ENCODE results near the gene STEAP1B.
A peak's percentile ranks its signal among the peaks of the same experiment; 100 is the strongest.
"Not testable (repeated sequence)": the region's sequence is repeated elsewhere in the genome, so short reads cannot be mapped to it uniquely, and the experiment has no call there.

STEAP1B gene

DNA sequence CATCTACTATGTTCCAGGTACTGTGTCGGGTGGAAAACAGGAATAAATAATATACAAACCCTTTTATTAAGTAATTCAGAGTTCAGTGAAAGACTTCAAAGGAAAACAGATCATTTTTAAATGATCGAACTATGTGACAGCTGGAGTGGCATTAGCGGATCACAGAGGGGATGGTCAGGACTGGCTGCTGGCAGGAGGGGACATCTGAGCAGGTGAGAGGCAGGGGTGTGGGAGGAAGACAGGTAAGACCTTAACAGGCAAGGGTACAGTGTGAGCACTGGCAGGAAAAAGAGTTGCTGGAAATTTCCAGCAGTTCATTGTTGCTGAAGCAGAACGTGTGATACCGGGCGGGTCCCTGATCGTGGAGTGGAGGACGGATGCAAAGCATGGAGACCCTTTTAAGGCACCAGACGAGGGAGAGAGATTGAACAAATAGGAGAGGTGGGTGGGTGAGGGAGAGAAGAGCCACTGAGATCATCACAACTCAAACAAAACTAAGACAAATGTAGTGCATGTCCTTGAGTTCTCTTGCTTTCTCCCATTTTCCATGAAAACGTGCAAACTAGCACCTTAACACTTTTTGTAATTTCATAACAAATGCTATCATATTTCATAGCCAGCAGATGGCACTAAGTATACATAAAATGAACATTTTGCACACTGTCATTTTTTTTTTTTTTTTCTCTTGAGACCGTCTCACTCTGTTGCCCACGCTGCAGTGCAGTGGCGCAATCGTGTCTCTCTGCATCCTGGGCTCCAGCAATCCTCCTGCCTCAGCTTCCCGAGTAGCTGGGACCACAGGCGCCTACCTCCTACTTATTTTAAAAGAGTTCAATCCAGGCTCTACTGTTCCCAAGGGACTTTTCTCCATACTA, 23.7 kb upstream of the STEAP1B start:
- H3K4me3 ChIP-seq (ENCODE audit: severe bottlenecking); DNase-seq (ENCODE audit: low spot score); H3K27ac ChIP-seq (ENCODE audit: poor library complexity, severe bottlenecking); H3K27me3 ChIP-seq (ENCODE audit: insufficient read depth, poor library complexity, severe bottlenecking); H3K4me1 ChIP-seq (ENCODE audit: insufficient read depth, poor library complexity, severe bottlenecking); H3K9me3 ChIP-seq (ENCODE audit: severe bottlenecking); H3K36me3 ChIP-seq (ENCODE audit: low read depth): not testable (repeated sequence)
- peak; percentile 29; the same call in 1 of the 3 replicates for ATAC-seq (ENCODE audit: low read depth)
- TF ChIP-seq, protein P1, sequence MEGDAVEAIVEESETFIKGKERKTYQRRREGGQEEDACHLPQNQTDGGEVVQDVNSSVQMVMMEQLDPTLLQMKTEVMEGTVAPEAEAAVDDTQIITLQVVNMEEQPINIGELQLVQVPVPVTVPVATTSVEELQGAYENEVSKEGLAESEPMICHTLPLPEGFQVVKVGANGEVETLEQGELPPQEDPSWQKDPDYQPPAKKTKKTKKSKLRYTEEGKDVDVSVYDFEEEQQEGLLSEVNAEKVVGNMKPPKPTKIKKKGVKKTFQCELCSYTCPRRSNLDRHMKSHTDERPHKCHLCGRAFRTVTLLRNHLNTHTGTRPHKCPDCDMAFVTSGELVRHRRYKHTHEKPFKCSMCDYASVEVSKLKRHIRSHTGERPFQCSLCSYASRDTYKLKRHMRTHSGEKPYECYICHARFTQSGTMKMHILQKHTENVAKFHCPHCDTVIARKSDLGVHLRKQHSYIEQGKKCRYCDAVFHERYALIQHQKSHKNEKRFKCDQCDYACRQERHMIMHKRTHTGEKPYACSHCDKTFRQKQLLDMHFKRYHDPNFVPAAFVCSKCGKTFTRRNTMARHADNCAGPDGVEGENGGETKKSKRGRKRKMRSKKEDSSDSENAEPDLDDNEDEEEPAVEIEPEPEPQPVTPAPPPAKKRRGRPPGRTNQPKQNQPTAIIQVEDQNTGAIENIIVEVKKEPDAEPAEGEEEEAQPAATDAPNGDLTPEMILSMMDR (IDR thresholded peaks at IDR 0.05; ENCODE audit: poor library complexity, severe bottlenecking) = peak; percentile 40

- not testable (repeated sequence) for H3K4me3 ChIP-seq (ENCODE audit: severe bottlenecking); H3K27ac ChIP-seq (ENCODE audit: poor library complexity, severe bottlenecking); H3K27me3 ChIP-seq (ENCODE audit: insufficient read depth, poor library complexity, severe bottlenecking); H3K36me3 ChIP-seq (ENCODE audit: low read depth); H3K4me1 ChIP-seq (ENCODE audit: insufficient read depth, poor library complexity, severe bottlenecking); H3K9me3 ChIP-seq (ENCODE audit: severe bottlenecking); DNase-seq (ENCODE audit: low spot score); ATAC-seq (ENCODE audit: low read depth)
Observed at GRCh38 chr7:22519560-22519959, 19.6 kb upstream of the STEAP1B start.

- not testable (repeated sequence) for ATAC-seq (ENCODE audit: low read depth); H3K27me3 ChIP-seq (ENCODE audit: insufficient read depth, poor library complexity, severe bottlenecking); H3K4me3 ChIP-seq (ENCODE audit: severe bottlenecking); H3K36me3 ChIP-seq (ENCODE audit: low read depth); H3K27ac ChIP-seq (ENCODE audit: poor library complexity, severe bottlenecking); H3K9me3 ChIP-seq (ENCODE audit: severe bottlenecking); H3K4me1 ChIP-seq (ENCODE audit: insufficient read depth, poor library complexity, severe bottlenecking); DNase-seq (ENCODE audit: low spot score)
Observed at GRCh38 chr7:22516950-22517349, 17.0 kb upstream of the STEAP1B start.

DNA sequence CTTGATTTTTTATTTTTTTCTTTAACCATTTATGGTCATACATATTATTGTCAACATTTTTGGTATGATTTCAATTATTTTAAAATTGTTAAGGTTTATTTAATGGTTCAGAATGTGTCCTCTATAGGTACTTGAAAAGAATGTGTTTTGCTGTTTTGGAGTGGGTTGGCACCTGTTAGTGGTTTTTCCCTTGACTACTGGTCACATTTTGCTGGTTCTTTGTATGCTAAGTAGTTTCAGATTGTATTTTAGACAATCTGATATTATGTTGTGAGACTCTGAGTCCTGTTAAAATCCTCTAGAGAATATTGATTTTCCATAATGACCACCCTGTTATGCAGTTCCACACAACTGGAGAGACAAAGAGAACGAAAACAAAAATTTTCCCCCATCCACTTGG, 15.0 kb upstream of the STEAP1B start:
- not testable (repeated sequence) for ATAC-seq (ENCODE audit: low read depth); H3K27me3 ChIP-seq (ENCODE audit: insufficient read depth, poor library complexity, severe bottlenecking); DNase-seq (ENCODE audit: low spot score); H3K4me1 ChIP-seq (ENCODE audit: insufficient read depth, poor library complexity, severe bottlenecking); H3K27ac ChIP-seq (ENCODE audit: poor library complexity, severe bottlenecking); H3K4me3 ChIP-seq (ENCODE audit: severe bottlenecking); H3K36me3 ChIP-seq (ENCODE audit: low read depth); H3K9me3 ChIP-seq (ENCODE audit: severe bottlenecking)

DNA sequence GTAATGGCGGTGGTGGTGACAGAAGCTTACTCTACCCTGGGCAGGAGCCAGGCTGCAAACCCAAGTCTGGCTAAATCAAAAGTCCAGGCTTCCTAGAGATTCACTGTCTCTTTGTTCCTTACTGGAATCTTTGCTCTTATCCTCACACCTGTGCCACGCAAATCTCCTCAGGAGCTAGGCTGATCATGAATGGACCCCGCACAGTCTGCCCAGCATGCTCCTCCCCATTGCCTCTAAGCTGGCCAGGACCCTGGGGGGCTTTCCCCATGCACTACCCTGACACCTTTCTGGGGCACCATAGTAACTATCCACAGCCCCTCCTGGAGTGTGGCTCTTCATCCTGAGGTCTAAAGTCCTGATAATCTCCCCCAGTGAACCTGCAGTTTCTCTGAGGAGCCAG, 7.3 kb upstream of the STEAP1B start:
- not testable (repeated sequence) for H3K36me3 ChIP-seq (ENCODE audit: low read depth); H3K4me3 ChIP-seq (ENCODE audit: severe bottlenecking); H3K27ac ChIP-seq (ENCODE audit: poor library complexity, severe bottlenecking); DNase-seq (ENCODE audit: low spot score); H3K9me3 ChIP-seq (ENCODE audit: severe bottlenecking); H3K4me1 ChIP-seq (ENCODE audit: insufficient read depth, poor library complexity, severe bottlenecking); H3K27me3 ChIP-seq (ENCODE audit: insufficient read depth, poor library complexity, severe bottlenecking); ATAC-seq (ENCODE audit: low read depth)

DNA sequence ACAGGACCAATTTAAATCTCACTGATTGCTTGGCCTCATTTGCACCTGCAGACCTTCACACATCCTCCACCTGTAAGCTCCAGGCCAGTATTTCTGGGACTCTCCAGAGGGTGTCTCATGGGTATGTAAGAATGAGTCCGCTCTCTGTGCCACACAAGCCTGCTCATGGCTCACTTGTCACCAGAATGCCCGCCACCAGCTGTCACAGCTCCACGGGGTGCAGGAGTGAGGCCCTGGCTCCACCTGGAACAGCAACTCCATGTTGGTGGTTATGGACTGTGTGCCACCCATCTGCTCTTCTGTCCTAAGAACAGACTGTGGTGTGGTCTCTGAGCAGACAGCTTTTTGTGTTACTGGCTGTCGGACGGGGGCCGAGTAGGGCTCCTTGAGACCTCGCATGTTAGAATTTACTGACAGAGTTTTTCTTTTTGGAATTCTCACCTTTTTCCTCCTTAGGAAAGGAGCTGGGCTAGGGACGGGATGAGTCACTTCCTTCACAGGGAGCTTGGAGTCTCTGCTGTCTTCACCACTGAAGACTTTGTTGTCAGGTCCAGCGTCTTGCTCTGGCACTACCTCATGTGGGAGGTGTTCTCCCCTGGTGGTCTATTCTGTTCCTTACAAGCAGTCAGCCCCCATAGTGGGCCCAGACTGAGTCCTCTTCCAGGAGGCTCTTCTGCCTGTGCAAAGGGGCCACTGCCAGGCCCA, 6.5 kb upstream of the STEAP1B start:
- ATAC-seq (ENCODE audit: low read depth) = peak; percentile 75

DNA sequence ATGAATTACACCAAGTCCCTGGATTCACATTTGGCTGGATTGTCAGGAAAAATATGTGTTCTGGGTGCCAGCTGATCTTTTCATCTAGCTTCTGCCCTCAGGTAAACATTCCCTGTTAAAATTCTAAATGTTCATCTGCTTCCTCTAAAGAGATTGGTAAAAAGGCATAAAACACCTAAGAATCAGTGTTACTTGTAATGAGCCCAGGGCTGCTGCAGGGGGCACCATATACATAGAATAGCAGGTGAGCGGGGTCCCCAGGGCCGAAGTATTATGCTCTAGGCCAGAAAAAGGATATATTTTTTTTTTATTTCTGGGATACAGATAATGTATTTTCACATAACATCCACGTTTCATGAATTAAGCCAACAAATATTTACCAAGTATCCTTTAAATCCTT, 4.5 kb upstream of the STEAP1B start:
- H3K27ac ChIP-seq (ENCODE audit: poor library complexity, severe bottlenecking); H3K4me3 ChIP-seq (ENCODE audit: severe bottlenecking); H3K27me3 ChIP-seq (ENCODE audit: insufficient read depth, poor library complexity, severe bottlenecking); H3K4me1 ChIP-seq (ENCODE audit: insufficient read depth, poor library complexity, severe bottlenecking); ATAC-seq (ENCODE audit: low read depth); DNase-seq (ENCODE audit: low spot score); H3K9me3 ChIP-seq (ENCODE audit: severe bottlenecking); H3K36me3 ChIP-seq (ENCODE audit: low read depth): not testable (repeated sequence)
- TF ChIP-seq, protein P1 (IDR thresholded peaks at IDR 0.05; ENCODE audit: poor library complexity, severe bottlenecking) = peak; percentile 22

More for the DNA sequence above, 6.5 kb upstream of the STEAP1B start:
- not testable (repeated sequence) for H3K27me3 ChIP-seq (ENCODE audit: insufficient read depth, poor library complexity, severe bottlenecking); H3K9me3 ChIP-seq (ENCODE audit: severe bottlenecking); H3K27ac ChIP-seq (ENCODE audit: poor library complexity, severe bottlenecking); H3K4me1 ChIP-seq (ENCODE audit: insufficient read depth, poor library complexity, severe bottlenecking); H3K36me3 ChIP-seq (ENCODE audit: low read depth); DNase-seq (ENCODE audit: low spot score); H3K4me3 ChIP-seq (ENCODE audit: severe bottlenecking)

GRCh38 chr7:22502104-22502503, 2.1 kb upstream of the STEAP1B start:
- not testable (repeated sequence) for DNase-seq (ENCODE audit: low spot score); H3K4me3 ChIP-seq (ENCODE audit: severe bottlenecking); H3K27me3 ChIP-seq (ENCODE audit: insufficient read depth, poor library complexity, severe bottlenecking); H3K4me1 ChIP-seq (ENCODE audit: insufficient read depth, poor library complexity, severe bottlenecking); H3K27ac ChIP-seq (ENCODE audit: poor library complexity, severe bottlenecking); H3K36me3 ChIP-seq (ENCODE audit: low read depth); H3K9me3 ChIP-seq (ENCODE audit: severe bottlenecking); ATAC-seq (ENCODE audit: low read depth)

Data from RWPE2 (cell line).